Stimulated activated CD8-positive, alpha-beta memory T cell treated with anti-CD3 and anti-CD28 coated beads, Interleukin-2, amount 100 ng/mL, for 48 hours (primary cell): ENCODE measurements around the gene ATP1A1.

Experiments
- DNase-seq, 2 donors: peaks; one replicate each; pipeline ENCODE4 v3.0.0-alpha.2; 2020; ENCODE audit warnings: low read depth in 2 of 2

The ATP1A1 gene

GRCh38 chr1:116391185-116391584 lies 18.1 kb downstream of the ATP1A1 start:
- no peak for DNase-seq

- no peak for DNase-seq
Observed at GRCh38 chr1:116392717-116393404, 19.8 kb downstream of the ATP1A1 start.

GRCh38 chr1:116393792-116394191 lies 20.7 kb downstream of the ATP1A1 start:
- no peak for DNase-seq

- DNase-seq, result no peak
Observed at GRCh38 chr1:116394270-116394669, 21.2 kb downstream of the ATP1A1 start.

GRCh38 chr1:116396769-116397168 lies 23.7 kb downstream of the ATP1A1 start:
- DNase-seq, result no peak

GRCh38 chr1:116397728-116398127 lies 24.7 kb downstream of the ATP1A1 start:
- DNase-seq, result no peak

GRCh38 chr1:116400780-116401179 lies 27.7 kb downstream of the ATP1A1 start:
- DNase-seq, result no peak

GRCh38 chr1:116401646-116402176 lies 28.7 kb downstream of the ATP1A1 start:
- no peak for DNase-seq

GRCh38 chr1:116402333-116402732 lies 29.3 kb downstream of the ATP1A1 start:
- DNase-seq, result no peak

GRCh38 chr1:116403496-116404136 lies 30.6 kb downstream of the ATP1A1 start:
- no peak for DNase-seq

- DNase-seq, result no peak
Observed at GRCh38 chr1:116404699-116405098, 31.7 kb downstream of the ATP1A1 start.

GRCh38 chr1:116405241-116406135 lies 32.4 kb downstream of the ATP1A1 start:
- no peak for DNase-seq

GRCh38 chr1:116407033-116407432 lies 34.0 kb downstream of the ATP1A1 start:
- DNase-seq, result no peak

GRCh38 chr1:116408193-116408592 lies 35.1 kb downstream of the ATP1A1 start:
- no peak for DNase-seq

GRCh38 chr1:116408803-116409720 lies 36.0 kb downstream of the ATP1A1 start:
- no peak for DNase-seq

- no peak for DNase-seq
Observed at GRCh38 chr1:116409751-116410191, 36.7 kb downstream of the ATP1A1 start.

- no peak for DNase-seq
Observed at GRCh38 chr1:116411784-116412479, 38.9 kb downstream of the ATP1A1 start.

GRCh38 chr1:116412480-116412798 lies 39.4 kb downstream of the ATP1A1 start:
- no peak for DNase-seq

GRCh38 chr1:116412898-116413297 lies 39.9 kb downstream of the ATP1A1 start:
- no peak for DNase-seq

- DNase-seq, result no peak
Observed at GRCh38 chr1:116413414-116413813, 40.4 kb downstream of the ATP1A1 start.

- DNase-seq, result no peak
Observed at GRCh38 chr1:116414364-116414763, 41.3 kb downstream of the ATP1A1 start.
